Gastrocnemius medialis (tissue), 4 donors: ENCODE data around the gene HGS. TPM values are rescaled to one million over a fixed set of nuclear protein-coding genes. Genes with fewer than 3 reads are reported as not detected.
A peak's percentile ranks its signal among the peaks of the same experiment; 100 is the strongest.

Source experiments
- ATAC-seq, 2 donors: fragments of 150-250 bp; one replicate each; pipeline ENCODE4 v1.9.1; 2016
- DNase-seq, 2 donors: peaks; one replicate each; pipeline ENCODE4 v3.0.0-alpha.2; 2019
- H3K27ac ChIP-seq, 4 donors: fragments of 200-600 bp; sonication (generic); 1 replicate in 1 of 4; 2 replicates in 3 of 4; pipeline ENCODE4 v1.5.1; 2016 to 2018; ENCODE audit warnings: mild to moderate bottlenecking in 2 of 4, moderate library complexity in 1 of 4
- H3K27me3 ChIP-seq, 3 donors: fragments of 200-600 bp; sonication (generic) in 2 of 3; 1 replicate in 1 of 3; 2 replicates in 2 of 3; pipeline versions ENCODE4 v1.5.1 to v1.6.0; 2016 to 2019; ENCODE audit warnings: mild to moderate bottlenecking in 1 of 3, moderate library complexity in 1 of 3
- H3K36me3 ChIP-seq, 2 donors: fragments of 200-600 bp; sonication (generic) in 1 of 2; one replicate each; pipeline ENCODE4 v1.5.1; 2017 to 2018
- H3K4me1 ChIP-seq, 2 donors: fragments of 200-600 bp; sonication (generic) in 1 of 2; one replicate each; pipeline ENCODE4 v1.5.1; 2016 to 2017; ENCODE audit warnings: mild to moderate bottlenecking in 2 of 2
- H3K4me3 ChIP-seq, 4 donors: fragments of 200-600 bp; sonication (generic) in 3 of 4; 1 replicate in 1 of 4; 2 replicates in 3 of 4; pipeline ENCODE4 v1.5.1; 2016 to 2019; ENCODE audit warnings: mild to moderate bottlenecking in 2 of 4
- H3K9me3 ChIP-seq, 3 donors: fragments of 200-600 bp; sonication (generic) in 2 of 3; 1 replicate in 1 of 3; 2 replicates in 2 of 3; pipeline ENCODE4 v1.5.1; 2016 to 2019
- CTCF ChIP-seq, 5 experiments: fragments of 450-650 bp in 3 of 5; fragments of 200-600 bp in 2 of 5; sonication (generic) in 2 of 5; IDR thresholded peaks in 4 of 5; conservative IDR thresholded peaks in 1 of 5; 1 replicate in 4 of 5; 2 replicates in 1 of 5; pipeline ENCODE4 v1.5.1; 2016 to 2019; ENCODE audit warnings: antibody characterized with exemption in 5 of 5, mild to moderate bottlenecking in 3 of 5, moderate library complexity in 3 of 5
- POLR2A ChIP-seq, 2 donors: fragments of 450-650 bp; IDR thresholded peaks; one replicate each; pipeline ENCODE4 v1.6.1; 2017; ENCODE audit warnings: antibody characterized with exemption in 2 of 2, mild to moderate bottlenecking in 2 of 2, moderate library complexity in 2 of 2
- in situ Hi-C, 4 donors: fragments of 200-750 bp; cut with MboI; loops; one replicate each; pipeline versions ENCODE4 v1.15.0 to v1.8.0; 2017; ENCODE audit warnings: low sequenced_read_pairs in 4 of 4
- intact Hi-C: fragments of 100-400 bp; cut with DNase I; formaldehyde crosslinking; loops from one replicate; pipeline ENCODE4 v1.15.1; 2023; ENCODE audit warnings: low total_unique reads
- total RNA-seq, 4 donors: library from RNA; depleted of rRNA; stranded (reverse); fragments of >200 nt; gene quantifications; one replicate each; pipeline versions ENCODE4 v1.1.0 to v1.2.3, GENCODE V29; 2016

HGS gene
- total RNA-seq, 4 donors from 2014 or later, result 62.1 to 150 (median 113) TPM

- no peaks in the 10 kb centered on the region for H3K27me3 ChIP-seq
- peak; percentile 76 to 85 for DNase-seq
- peak within 1 kb of the TSS; percentile 76 to 89 (median 80) for H3K27ac ChIP-seq
- peak within 1 kb of the TSS; percentile 57 to 82 (median 66) for H3K4me3 ChIP-seq
- no peaks in the 10 kb centered on the region for H3K9me3 ChIP-seq
- in situ Hi-C loops, result no loop called here
- ATAC-seq, result peak; percentile 85
- peaks cover 23 to 31% of the 10 kb centered on the region in 2 donors for H3K4me1 ChIP-seq
- TF ChIP-seq CTCF (IDR thresholded peaks at IDR 0.05 in 4 of 5, conservative IDR thresholded peaks at IDR 0.05 in 1 of 5) (peak in 2 of 5 experiments; percentile 13 to 40), POLR2A (IDR thresholded peaks at IDR 0.05) (peak; percentile 46 to 69)
- intact Hi-C loops, result loop anchor here (5.0 kb wide), 1 partner anchor 35 kb away; no protein-coding TSS in a partner anchor
- peaks cover 0 to 10% of the 10 kb centered on the region in 2 donors for H3K36me3 ChIP-seq
Measured at GRCh38 chr17:81711814-81712467, 28.1 kb downstream of the HGS start, which contains the start of gene SLC25A10. TSS of gene SLC25A10 (plus strand) at chr17:81712284. CDS start at chr17:81712427, 143 bp downstream.

- Histone ChIP-seq H3K27ac (peak overlapping the region; percentile 71 to 89 (median 76)), H3K4me3 (peak overlapping the region; percentile 57 to 82 (median 66)), H3K36me3 (peaks cover 0 to 4% of the 10 kb centered on the region in 2 donors), H3K4me1 (peaks cover 23 to 31% of the 10 kb centered on the region in 2 donors), H3K9me3 (no peaks in the 10 kb centered on the region), H3K27me3 (no peaks in the 10 kb centered on the region)
- no peak for TF ChIP-seq POLR2A (IDR thresholded peaks at IDR 0.05)
- no peak for TF ChIP-seq CTCF (IDR thresholded peaks at IDR 0.05 in 4 of 5, conservative IDR thresholded peaks at IDR 0.05 in 1 of 5)
- in situ Hi-C loops (no loop called here), intact Hi-C loops (loop anchor here (5.0 kb wide), 1 partner anchor 35 kb away; no protein-coding TSS in a partner anchor)
- peak; percentile 16 to 22 for ATAC-seq
- DNase-seq, result no peak
Measured at GRCh38 chr17:81712468-81713003, 28.7 kb downstream of the HGS start.

- intact Hi-C loops, result loop anchor here (5.0 kb wide), 1 partner anchor 36 kb away; no protein-coding TSS in a partner anchor
- no peaks in the 10 kb centered on the region for H3K36me3 ChIP-seq
- in situ Hi-C loops, result no loop called here
- no peak overlapping the region for H3K27ac ChIP-seq
- H3K4me1 ChIP-seq, result peaks cover 23 to 31% of the 10 kb centered on the region in 2 donors
- no peak for TF ChIP-seq POLR2A (IDR thresholded peaks at IDR 0.05)
- TF ChIP-seq CTCF (IDR thresholded peaks at IDR 0.05 in 4 of 5, conservative IDR thresholded peaks at IDR 0.05 in 1 of 5), result no peak
- H3K4me3 ChIP-seq, result peak overlapping the region; percentile 57 to 82 (median 66)
- DNase-seq, result no peak
- H3K9me3 ChIP-seq, result no peaks in the 10 kb centered on the region
- H3K27me3 ChIP-seq, result no peaks in the 10 kb centered on the region
- no peak for ATAC-seq
Measured at GRCh38 chr17:81713004-81713555, 29.3 kb downstream of the HGS start.

- ATAC-seq (no peak), DNase-seq (no peak)
- Histone ChIP-seq H3K4me1 (peaks cover 23 to 31% of the 10 kb centered on the region in 2 donors), H3K27me3 (no peaks in the 10 kb centered on the region), H3K9me3 (no peaks in the 10 kb centered on the region), H3K36me3 (no peaks in the 10 kb centered on the region), H3K4me3 (no peak overlapping the region), H3K27ac (no peak overlapping the region)
- intact Hi-C loops (loop anchor here (5.0 kb wide), 1 partner anchor 36 kb away; no protein-coding TSS in a partner anchor), in situ Hi-C loops (no loop called here)
- TF ChIP-seq POLR2A (IDR thresholded peaks at IDR 0.05), result no peak
- no peak for TF ChIP-seq CTCF (IDR thresholded peaks at IDR 0.05 in 4 of 5, conservative IDR thresholded peaks at IDR 0.05 in 1 of 5)
Measured at GRCh38 chr17:81713556-81714411, 30.0 kb downstream of the HGS start.
